Neural cell (in vitro differentiated cells): ENCODE results near the gene LRRC1.

Experiments
- EP300 ChIP-seq: fragments of 450-650 bp; conservative IDR thresholded peaks from 2 replicates; pipeline ENCODE4 v1.6.1; 2014; ENCODE audit warnings: antibody characterized with exemption, mild to moderate bottlenecking, moderate library complexity; ENCODE audit not compliant: poor library complexity, severe bottlenecking
- MXI1 ChIP-seq: fragments of 450-650 bp; conservative IDR thresholded peaks from 2 replicates; pipeline ENCODE4 v1.6.1; 2014; ENCODE audit warnings: antibody characterized with exemption, mild to moderate bottlenecking; ENCODE audit not compliant: poor library complexity, severe bottlenecking
- POLR2AphosphoS5 ChIP-seq: IDR thresholded peaks from 2 replicates; pipeline ENCODE4 v1.6.1; 2012
- RAD21 ChIP-seq: fragments of 450-650 bp; conservative IDR thresholded peaks from 2 replicates; pipeline ENCODE4 v1.6.1; 2014; ENCODE audit warnings: antibody characterized with exemption, mild to moderate bottlenecking, moderate library complexity
- TF ChIP-seq, protein P1 (sequence below): fragments of 450-650 bp; IDR thresholded peaks from 2 replicates; pipeline ENCODE4 v1.5.1; 2014; ENCODE audit warnings: antibody characterized with exemption, mild to moderate bottlenecking, moderate library complexity; ENCODE audit not compliant: poor library complexity, severe bottlenecking
- TF ChIP-seq, protein P2 (sequence below): IDR thresholded peaks from 2 replicates; pipeline ENCODE4 v1.6.1; 2012; ENCODE audit warnings: borderline replicate concordance

DNA sequence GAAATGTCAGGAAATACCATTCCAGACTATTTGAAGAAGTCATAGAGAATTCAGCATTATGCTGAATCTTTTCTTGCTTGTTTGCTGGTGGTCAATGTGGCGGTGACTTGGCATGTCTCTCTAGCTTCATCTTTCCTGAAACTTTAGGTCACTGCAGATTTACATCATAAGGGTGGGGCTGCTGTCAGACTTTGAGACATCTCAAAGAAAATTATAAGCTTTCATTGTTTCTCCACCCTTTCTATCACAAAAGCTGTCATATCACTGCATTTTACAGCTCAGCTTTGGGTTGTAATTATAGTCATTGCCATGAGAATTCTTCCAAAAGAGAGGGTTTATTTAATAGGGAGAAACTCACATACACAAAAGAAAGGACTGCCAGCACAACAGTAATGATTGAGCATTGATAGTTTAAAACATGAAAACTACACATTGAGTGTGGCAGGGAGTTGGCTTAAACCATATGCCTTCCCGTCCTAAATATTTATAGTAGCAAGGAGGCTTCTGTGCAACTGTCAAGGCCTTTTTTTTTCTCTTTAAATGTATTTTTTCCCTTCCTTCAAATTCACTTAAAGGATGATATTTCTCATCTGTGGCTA is 44.7 kb upstream of the LRRC1 start:
- TF ChIP-seq, protein P1, sequence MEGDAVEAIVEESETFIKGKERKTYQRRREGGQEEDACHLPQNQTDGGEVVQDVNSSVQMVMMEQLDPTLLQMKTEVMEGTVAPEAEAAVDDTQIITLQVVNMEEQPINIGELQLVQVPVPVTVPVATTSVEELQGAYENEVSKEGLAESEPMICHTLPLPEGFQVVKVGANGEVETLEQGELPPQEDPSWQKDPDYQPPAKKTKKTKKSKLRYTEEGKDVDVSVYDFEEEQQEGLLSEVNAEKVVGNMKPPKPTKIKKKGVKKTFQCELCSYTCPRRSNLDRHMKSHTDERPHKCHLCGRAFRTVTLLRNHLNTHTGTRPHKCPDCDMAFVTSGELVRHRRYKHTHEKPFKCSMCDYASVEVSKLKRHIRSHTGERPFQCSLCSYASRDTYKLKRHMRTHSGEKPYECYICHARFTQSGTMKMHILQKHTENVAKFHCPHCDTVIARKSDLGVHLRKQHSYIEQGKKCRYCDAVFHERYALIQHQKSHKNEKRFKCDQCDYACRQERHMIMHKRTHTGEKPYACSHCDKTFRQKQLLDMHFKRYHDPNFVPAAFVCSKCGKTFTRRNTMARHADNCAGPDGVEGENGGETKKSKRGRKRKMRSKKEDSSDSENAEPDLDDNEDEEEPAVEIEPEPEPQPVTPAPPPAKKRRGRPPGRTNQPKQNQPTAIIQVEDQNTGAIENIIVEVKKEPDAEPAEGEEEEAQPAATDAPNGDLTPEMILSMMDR = no peak
- no peak for TF ChIP-seq MXI1
- no peak for TF ChIP-seq POLR2AphosphoS5
- TF ChIP-seq, protein P2, sequence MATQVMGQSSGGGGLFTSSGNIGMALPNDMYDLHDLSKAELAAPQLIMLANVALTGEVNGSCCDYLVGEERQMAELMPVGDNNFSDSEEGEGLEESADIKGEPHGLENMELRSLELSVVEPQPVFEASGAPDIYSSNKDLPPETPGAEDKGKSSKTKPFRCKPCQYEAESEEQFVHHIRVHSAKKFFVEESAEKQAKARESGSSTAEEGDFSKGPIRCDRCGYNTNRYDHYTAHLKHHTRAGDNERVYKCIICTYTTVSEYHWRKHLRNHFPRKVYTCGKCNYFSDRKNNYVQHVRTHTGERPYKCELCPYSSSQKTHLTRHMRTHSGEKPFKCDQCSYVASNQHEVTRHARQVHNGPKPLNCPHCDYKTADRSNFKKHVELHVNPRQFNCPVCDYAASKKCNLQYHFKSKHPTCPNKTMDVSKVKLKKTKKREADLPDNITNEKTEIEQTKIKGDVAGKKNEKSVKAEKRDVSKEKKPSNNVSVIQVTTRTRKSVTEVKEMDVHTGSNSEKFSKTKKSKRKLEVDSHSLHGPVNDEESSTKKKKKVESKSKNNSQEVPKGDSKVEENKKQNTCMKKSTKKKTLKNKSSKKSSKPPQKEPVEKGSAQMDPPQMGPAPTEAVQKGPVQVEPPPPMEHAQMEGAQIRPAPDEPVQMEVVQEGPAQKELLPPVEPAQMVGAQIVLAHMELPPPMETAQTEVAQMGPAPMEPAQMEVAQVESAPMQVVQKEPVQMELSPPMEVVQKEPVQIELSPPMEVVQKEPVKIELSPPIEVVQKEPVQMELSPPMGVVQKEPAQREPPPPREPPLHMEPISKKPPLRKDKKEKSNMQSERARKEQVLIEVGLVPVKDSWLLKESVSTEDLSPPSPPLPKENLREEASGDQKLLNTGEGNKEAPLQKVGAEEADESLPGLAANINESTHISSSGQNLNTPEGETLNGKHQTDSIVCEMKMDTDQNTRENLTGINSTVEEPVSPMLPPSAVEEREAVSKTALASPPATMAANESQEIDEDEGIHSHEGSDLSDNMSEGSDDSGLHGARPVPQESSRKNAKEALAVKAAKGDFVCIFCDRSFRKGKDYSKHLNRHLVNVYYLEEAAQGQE = no peak
- TF ChIP-seq EP300 = no peak
- no peak for TF ChIP-seq RAD21
